IMR-90 (cell line): ENCODE data around the gene KIF1A. TPM values are rescaled to one million over a fixed set of nuclear protein-coding genes. Genes with fewer than 3 reads are reported as not detected.

Experiments
- ATAC-seq: fragments of 200-7000 bp; cut with Tn5 transposase; 2 replicates; pipeline ENCODE4 v1.9.1; 2020; ENCODE audit warnings: low read depth, mild to moderate bottlenecking, moderate library complexity
- BruUV-seq: library from RNA; stranded (reverse); fragments of 400-500 nt; replicated peaks from 2 replicates; lab custom pipeline; 2021; lab: Mats Ljungman, UMichigan
- CTCF ChIA-PET: fragments of 300-600 bp; formaldehyde crosslinking; extraction: SDS; loops from one replicate; lab custom pipeline; 2021; ENCODE audit warnings: antibody characterized with exemption; lab: Yijun Ruan, JAX
- POLR2A ChIA-PET: fragments of 300-600 bp; sonication (Branson Sonifier 250); formaldehyde crosslinking; loops from one replicate; lab custom pipeline; 2022; ENCODE audit warnings: antibody characterized with exemption; ENCODE audit not compliant: unreplicated experiment; lab: Charles Lee
- DNase-seq: peaks from one replicate; pipeline ENCODE4 v3.0.0; 2013
- H2AFZ ChIP-seq: replicated peaks from 2 replicates; pipeline ENCODE3; 2013; ENCODE audit warnings: low read length, mild to moderate bottlenecking; ENCODE audit not compliant: poor library complexity
- H2AK5ac ChIP-seq: 2 replicates; pipeline ENCODE4 v1.6.1; 2013; ENCODE audit warnings: low read depth, low read length, inconsistent platforms
- H2AK9ac ChIP-seq: replicated peaks from 2 replicates; pipeline ENCODE3; 2013; ENCODE audit warnings: mild to moderate bottlenecking, low read depth, low read length, moderate library complexity; ENCODE audit not compliant: poor library complexity
- H2BK120ac ChIP-seq: 2 replicates; pipeline ENCODE4 v1.6.1; 2013; ENCODE audit warnings: low read depth, low read length, inconsistent platforms
- H2BK15ac ChIP-seq: 3 replicates; pipeline ENCODE4 v1.6.1; 2013; ENCODE audit warnings: low read depth, low read length, inconsistent platforms
- H2BK20ac ChIP-seq: 2 replicates; pipeline ENCODE4 v1.6.1; 2013; ENCODE audit warnings: low read depth, mild to moderate bottlenecking, inconsistent platforms, low read length, moderate library complexity
- H2BK5ac ChIP-seq: 2 replicates; pipeline ENCODE4 v1.6.1; 2013; ENCODE audit warnings: mild to moderate bottlenecking, low read depth, low read length, inconsistent platforms; ENCODE audit not compliant: poor library complexity, severe bottlenecking
- H3K14ac ChIP-seq: replicated peaks from 2 replicates; pipeline ENCODE4 v1.6.1; 2013; ENCODE audit warnings: low read depth, low read length, inconsistent platforms
- H3K18ac ChIP-seq: 2 replicates; pipeline ENCODE4 v1.6.1; 2013; ENCODE audit warnings: low read depth, low read length, control low read depth
- H3K23ac ChIP-seq: 2 replicates; pipeline ENCODE4 v1.6.1; 2013; ENCODE audit warnings: low read depth, low read length, inconsistent platforms
- H3K27ac ChIP-seq: 2 replicates; pipeline ENCODE4 v1.5.1; 2013; ENCODE audit warnings: mild to moderate bottlenecking, control low read depth, low read length; ENCODE audit not compliant: insufficient read depth
- H3K27me3 ChIP-seq: 2 replicates; pipeline ENCODE4 v1.6.1; 2013; ENCODE audit warnings: low read length; ENCODE audit not compliant: control insufficient read depth, insufficient read depth
- H3K36me3 ChIP-seq: 2 replicates; pipeline ENCODE4 v1.6.1; 2013; ENCODE audit warnings: low read length, mixed read lengths; ENCODE audit not compliant: control insufficient read depth, insufficient read depth
- H3K4ac ChIP-seq: 2 replicates; pipeline ENCODE4 v1.6.1; 2013; ENCODE audit warnings: low read depth, low read length, inconsistent platforms
- H3K4me1 ChIP-seq: 2 replicates; pipeline ENCODE4 v1.6.1; 2013; ENCODE audit warnings: low read length, mixed read lengths; ENCODE audit not compliant: control insufficient read depth, insufficient read depth
- H3K4me2 ChIP-seq: 2 replicates; pipeline ENCODE4 v1.6.1; 2013; ENCODE audit warnings: low read depth, mild to moderate bottlenecking, control low read depth, low read length, moderate library complexity
- H3K4me3 ChIP-seq: 2 replicates; pipeline ENCODE4 v1.5.1; 2013; ENCODE audit warnings: low read depth, mild to moderate bottlenecking, control low read depth, low read length, moderate library complexity; ENCODE audit not compliant: insufficient read depth
- H3K56ac ChIP-seq: 2 replicates; pipeline ENCODE4 v1.6.1; 2013; ENCODE audit warnings: low read length, inconsistent platforms; ENCODE audit not compliant: insufficient read depth; ENCODE audit errors: extremely low read depth
- H3K79me1 ChIP-seq, 2 experiments: 2 replicates each; pipeline ENCODE4 v1.6.1; 2013; ENCODE audit warnings: low read length in 2 of 2, inconsistent platforms in 1 of 2, low read depth in 1 of 2
- H3K9ac ChIP-seq: 2 replicates; pipeline ENCODE4 v1.6.1; 2013; ENCODE audit warnings: low read depth, low read length, control low read depth
- H3K9me1 ChIP-seq: 2 replicates; pipeline ENCODE4 v1.6.1; 2013; ENCODE audit warnings: low read length, inconsistent platforms; ENCODE audit not compliant: insufficient read depth
- H3K9me3 ChIP-seq: 2 replicates; pipeline ENCODE4 v1.6.1; 2013; ENCODE audit warnings: low read length; ENCODE audit not compliant: control insufficient read depth, insufficient read depth
- H4K20me1 ChIP-seq: 2 replicates; pipeline ENCODE4 v1.6.1; 2013; ENCODE audit warnings: low read length, inconsistent platforms; ENCODE audit not compliant: insufficient read depth
- H4K5ac ChIP-seq: 2 replicates; pipeline ENCODE4 v1.6.1; 2013; ENCODE audit warnings: mild to moderate bottlenecking, low read depth, low read length, control low read depth
- H4K8ac ChIP-seq, 2 experiments: 2 replicates each; pipeline ENCODE4 v1.6.1; 2013; ENCODE audit warnings: low read depth in 2 of 2, low read length in 2 of 2, control low read depth in 1 of 2, inconsistent platforms in 1 of 2
- H4K91ac ChIP-seq: 2 replicates; pipeline ENCODE4 v1.6.1; 2013; ENCODE audit warnings: low read depth, low read length, inconsistent platforms; ENCODE audit not compliant: insufficient read depth
- CEBPB ChIP-seq: IDR thresholded peaks from 2 replicates; pipeline ENCODE4 v1.6.1; 2012; ENCODE audit warnings: low read depth, low read length, improper control_type of control experiment
- RCOR1 ChIP-seq: IDR thresholded peaks from 2 replicates; pipeline ENCODE4 v1.6.1; 2012; ENCODE audit warnings: mild to moderate bottlenecking, low read length, improper control_type of control experiment; ENCODE audit not compliant: insufficient replicate concordance
- WGBS, 2 experiments: methylation state at CpG; one replicate each; pipeline versions ENCODE4 v1.1.5 to v1.1.7; 2013; ENCODE audit warnings: missing lambda C conversion rate in 2 of 2; ENCODE audit not compliant: insufficient read length in 1 of 2; ENCODE audit errors: extremely low coverage in 2 of 2; 5-methylcytosine and 5-hydroxymethylcytosine counted together
- dilution Hi-C: fragments of 300-500 bp; cut with HindIII; formaldehyde crosslinking; loops from one replicate; pipeline ENCODE4 v1.14.3; 2018; ENCODE audit warnings: low sequenced_read_pairs; ENCODE audit not compliant: unreplicated experiment
- in situ Hi-C: fragments of 300-500 bp; cut with MboI; formaldehyde crosslinking; loops from 3 replicates; pipeline ENCODE4 v1.14.3; 2019; ENCODE audit warnings: low sequenced_read_pairs, inconsistent platforms, mixed read lengths
- intact Hi-C: fragments of 100-400 bp; cut with micrococcal nuclease; formaldehyde crosslinking; loops from 2 replicates; pipeline ENCODE4 v1.10.0; 2022
- polyA plus RNA-seq, 3 experiments: library from polyadenylated mRNA; depleted of rRNA; stranded (reverse); fragments of >200 nt; gene quantifications; 2 replicates each; pipeline ENCODE4 v1.2.3, GENCODE V29; 2012; ENCODE audit warnings: low replicate concordance in 1 of 3
- total RNA-seq: library from RNA; depleted of rRNA; stranded (reverse); fragments of >200 nt; gene quantifications from 2 replicates; pipeline ENCODE4 v1.2.3, GENCODE V29; 2012

Gene KIF1A
- total and polyA plus RNA-seq, 2 of the 4 experiments (the other 2 are of a cell fraction): under 0.01 TPM; not detected in 1

GRCh38 chr2:240852671-240853314, 32.8 kb upstream of the KIF1A start:
- H3K36me3 ChIP-seq: no peaks in the 10 kb centered on the region
- intact Hi-C loops (loop anchor here (5.0 kb wide), 2 partner anchors 205 to 365 kb away; no protein-coding TSS in a partner anchor), dilution Hi-C loops (no loop called here), in situ Hi-C loops (loop anchor here (5.0 to 25.0 kb wide), 3 partner anchors 222 to 810 kb away; no protein-coding TSS in a partner anchor)
- H3K79me1 ChIP-seq: no peaks in the 10 kb centered on the region
- H3K14ac ChIP-seq: no peak overlapping the region
- ATAC-seq: no peak
- no peak overlapping the region for H2BK15ac ChIP-seq
- ChIA-PET POLR2A (no interaction called here), CTCF (no interaction called here)
- TF ChIP-seq RCOR1 (no peak), CEBPB (no peak)
- H4K8ac ChIP-seq: no peak overlapping the region
- H3K18ac ChIP-seq: no peak overlapping the region
- H2BK120ac ChIP-seq: no peak overlapping the region
- peaks cover 6% of the 10 kb centered on the region; the same call in 1 of the 2 replicates for H4K20me1 ChIP-seq
- no TSS peak for BruUV-seq
- H3K27ac ChIP-seq: no peak overlapping the region
- DNase-seq: no peak
- H3K4ac ChIP-seq: no peak overlapping the region
- no peak overlapping the region for H2BK20ac ChIP-seq
- H2AK5ac ChIP-seq: no peak overlapping the region
- H4K91ac ChIP-seq: no peak overlapping the region
- no peak overlapping the region for H3K4me2 ChIP-seq
- peaks cover 11% of the 10 kb centered on the region for H3K9me3 ChIP-seq
- no peak overlapping the region for H3K9ac ChIP-seq
- H3K23ac ChIP-seq: no peak overlapping the region
- 83% methylated on average over 11 of the region's 15 CpGs; no CpG with 5 or more reads in 1 of the 2 experiments for WGBS, 2 experiments
- H3K56ac ChIP-seq: no peak overlapping the region
- peaks cover 8% of the 10 kb centered on the region; the same call in 1 of the 2 replicates for H3K27me3 ChIP-seq
- no peak overlapping the region for H2AK9ac ChIP-seq
- no peak overlapping the region for H3K4me3 ChIP-seq
- H2BK5ac ChIP-seq: no peak overlapping the region
- no peaks in the 10 kb centered on the region for H3K4me1 ChIP-seq
- H2AFZ ChIP-seq: no peak overlapping the region
- no peaks in the 10 kb centered on the region for H3K9me1 ChIP-seq
- no peak overlapping the region for H4K5ac ChIP-seq
